ENCODE data around the gene PPP4R3A.
"Not testable (repeated sequence)": the region's sequence is repeated elsewhere in the genome, so short reads cannot be mapped to it uniquely, and the experiment has no call there.

GRCh38 chr14:91409240-91409639 is 100.9 kb downstream of the PPP4R3A start:
- not testable (repeated sequence) for TF ChIP-seq CTCF (optimal IDR thresholded peaks at IDR 0.05 in 1 of 3, IDR thresholded peaks at IDR 0.05 in 1 of 3, conservative IDR thresholded peaks at IDR 0.05 in 1 of 3; ENCODE audit: extremely low read depth in 1 of 3, insufficient read depth in 2 of 3, low read length in 3 of 3); EZH2 (IDR thresholded peaks at IDR 0.05; ENCODE audit: low read length)

Measured in keratinocyte (primary cell).